ENCODE data around the gene DCBLD1.

The DCBLD1 gene

DNA sequence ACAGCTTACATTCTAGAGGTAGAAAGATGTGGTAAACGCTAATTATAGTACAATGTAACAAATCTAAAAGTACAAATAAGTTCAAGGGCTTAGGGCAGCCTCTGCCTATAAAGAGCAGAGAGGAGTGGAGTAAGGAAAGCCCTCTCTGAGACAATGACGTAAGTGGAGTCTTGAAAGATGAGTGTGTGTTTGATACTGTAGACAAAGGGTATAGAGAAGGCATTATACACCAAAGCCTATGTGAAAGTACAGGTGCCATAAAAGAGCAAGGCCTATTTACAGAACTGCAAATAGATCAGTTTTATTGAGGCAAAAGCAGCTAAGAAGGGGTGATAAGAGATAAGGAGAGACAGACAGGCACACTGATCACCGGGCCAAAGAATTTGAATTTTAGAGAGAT is 108.9 kb downstream of the DCBLD1 start:
- DNase-seq (ENCODE audit: low read depth, low spot score), result no peak

DNA sequence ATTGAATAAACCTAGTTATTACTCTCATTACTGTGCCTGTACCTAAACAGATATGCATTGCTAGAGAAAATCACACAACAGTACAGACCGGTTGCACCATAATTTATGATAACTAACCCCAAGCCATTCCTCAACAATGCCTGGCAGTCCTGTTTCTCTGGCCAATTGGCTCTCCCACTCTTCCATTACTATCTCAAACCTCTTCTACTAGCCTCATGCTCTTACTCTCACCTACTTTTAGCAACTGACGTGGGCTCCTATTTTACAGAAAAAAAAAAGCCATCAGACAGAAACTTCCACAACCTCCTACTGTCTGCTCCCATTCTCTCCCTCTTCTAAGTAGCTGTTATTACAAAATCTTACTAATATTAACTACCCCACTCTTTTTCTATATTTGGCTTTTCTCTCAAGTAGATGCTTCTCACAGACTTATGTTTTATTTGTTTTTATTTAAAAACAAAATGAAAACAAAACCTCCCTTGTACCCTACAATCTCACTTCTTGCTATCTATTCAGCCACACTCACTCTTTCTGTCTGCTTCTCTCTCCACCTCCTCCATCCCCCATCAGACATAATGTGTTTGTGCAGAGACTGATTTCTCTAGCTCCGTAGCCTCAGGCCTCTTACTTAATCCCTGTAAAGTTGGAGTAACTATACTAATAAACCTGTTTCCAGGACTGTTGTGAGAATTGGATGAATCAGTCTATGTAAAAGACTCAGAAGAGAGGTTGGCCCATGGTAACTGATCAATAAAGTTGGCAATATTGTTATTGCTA is 110.7 kb downstream of the DCBLD1 start:
- DNase-seq (ENCODE audit: low read depth, low spot score), result no peak
- TF ChIP-seq, protein P1, sequence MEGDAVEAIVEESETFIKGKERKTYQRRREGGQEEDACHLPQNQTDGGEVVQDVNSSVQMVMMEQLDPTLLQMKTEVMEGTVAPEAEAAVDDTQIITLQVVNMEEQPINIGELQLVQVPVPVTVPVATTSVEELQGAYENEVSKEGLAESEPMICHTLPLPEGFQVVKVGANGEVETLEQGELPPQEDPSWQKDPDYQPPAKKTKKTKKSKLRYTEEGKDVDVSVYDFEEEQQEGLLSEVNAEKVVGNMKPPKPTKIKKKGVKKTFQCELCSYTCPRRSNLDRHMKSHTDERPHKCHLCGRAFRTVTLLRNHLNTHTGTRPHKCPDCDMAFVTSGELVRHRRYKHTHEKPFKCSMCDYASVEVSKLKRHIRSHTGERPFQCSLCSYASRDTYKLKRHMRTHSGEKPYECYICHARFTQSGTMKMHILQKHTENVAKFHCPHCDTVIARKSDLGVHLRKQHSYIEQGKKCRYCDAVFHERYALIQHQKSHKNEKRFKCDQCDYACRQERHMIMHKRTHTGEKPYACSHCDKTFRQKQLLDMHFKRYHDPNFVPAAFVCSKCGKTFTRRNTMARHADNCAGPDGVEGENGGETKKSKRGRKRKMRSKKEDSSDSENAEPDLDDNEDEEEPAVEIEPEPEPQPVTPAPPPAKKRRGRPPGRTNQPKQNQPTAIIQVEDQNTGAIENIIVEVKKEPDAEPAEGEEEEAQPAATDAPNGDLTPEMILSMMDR (IDR thresholded peaks at IDR 0.05; ENCODE audit: low read depth, low read length), result no peak
- no peak overlapping the region for H3K4me3 ChIP-seq (ENCODE audit: low read depth, low read length)
- in situ Hi-C loops (cut with HindIII; ENCODE audit: low sequenced_read_pairs), result no loop called here

More for the DNA sequence above, 108.9 kb downstream of the DCBLD1 start:
- TF ChIP-seq, protein P1 (IDR thresholded peaks at IDR 0.05; ENCODE audit: low read depth, low read length), result no peak
- no peak overlapping the region for H3K4me3 ChIP-seq (ENCODE audit: low read depth, low read length)
- in situ Hi-C loops (cut with HindIII; ENCODE audit: low sequenced_read_pairs), result no loop called here

DNA sequence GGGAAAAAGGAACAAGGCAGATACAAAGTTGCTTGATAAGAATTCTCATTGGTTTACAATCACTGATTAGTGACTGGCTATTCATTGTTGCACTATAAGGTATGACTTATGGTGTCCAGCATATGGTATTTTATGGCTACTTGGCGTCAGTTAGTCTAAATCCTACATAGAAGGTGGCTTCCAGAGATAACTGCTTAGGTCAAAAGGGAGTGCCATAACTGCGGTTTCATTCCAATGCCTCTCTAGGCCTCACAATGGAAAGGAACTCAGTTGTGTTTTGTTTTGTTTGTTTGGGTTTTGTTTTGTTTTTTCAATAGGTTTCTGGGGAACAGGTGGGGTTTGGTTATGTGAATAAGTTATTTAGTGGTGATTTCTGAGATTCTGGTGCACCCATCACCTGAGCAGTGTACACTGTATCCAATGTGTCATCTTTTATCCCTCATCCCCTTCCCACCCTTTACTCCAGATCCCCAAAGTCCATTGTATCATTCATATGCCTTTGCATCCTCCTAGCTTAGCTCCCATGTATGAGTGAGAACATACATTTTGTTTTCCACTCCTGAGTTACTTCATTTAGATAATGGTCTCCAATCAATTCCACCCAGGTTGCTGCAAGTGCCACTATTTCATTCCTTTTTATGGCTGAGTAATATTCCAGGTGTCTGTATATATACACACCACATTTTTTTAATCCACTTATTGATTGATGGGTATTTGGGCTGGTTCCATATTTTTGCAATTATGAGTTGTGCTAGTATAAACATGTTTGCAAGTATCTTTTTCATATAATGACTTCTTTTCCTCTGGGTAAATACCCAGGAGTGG is 112.8 kb downstream of the DCBLD1 start:
- DNase-seq (ENCODE audit: low read depth, low spot score), result no peak
- TF ChIP-seq, protein P1 (IDR thresholded peaks at IDR 0.05; ENCODE audit: low read depth, low read length), result no peak
- H3K4me3 ChIP-seq (ENCODE audit: low read depth, low read length), result no peak overlapping the region
- in situ Hi-C loops (cut with HindIII; ENCODE audit: low sequenced_read_pairs), result no loop called here

DNA sequence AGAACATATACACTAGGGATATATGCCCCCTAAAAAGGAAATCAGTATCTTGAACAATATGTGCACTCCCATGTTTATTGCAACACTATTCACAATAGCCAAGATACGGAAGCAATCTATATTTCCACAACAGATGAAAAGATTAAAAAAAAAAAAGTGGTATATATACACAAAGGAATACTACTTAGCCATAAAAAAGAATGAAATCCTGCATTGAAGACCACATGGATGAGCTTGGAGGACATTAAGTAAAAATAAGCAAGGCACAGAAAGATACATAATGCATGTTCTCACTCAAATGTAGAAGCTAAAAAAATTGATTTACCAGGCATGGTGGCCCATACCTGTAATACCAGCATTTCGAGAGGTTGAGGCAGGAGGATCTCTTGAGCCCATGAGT is 115.3 kb downstream of the DCBLD1 start:
- in situ Hi-C loops (cut with HindIII; ENCODE audit: low sequenced_read_pairs), result no loop called here
- TF ChIP-seq, protein P1 (IDR thresholded peaks at IDR 0.05; ENCODE audit: low read depth, low read length), result no peak

More for the DNA sequence above, 115.3 kb downstream of the DCBLD1 start:
- no peak overlapping the region for H3K4me3 ChIP-seq (ENCODE audit: low read depth, low read length)
- no peak for DNase-seq (ENCODE audit: low read depth, low spot score)
